Measurements from ENCODE around the gene MDFIC.

Gene MDFIC

DNA sequence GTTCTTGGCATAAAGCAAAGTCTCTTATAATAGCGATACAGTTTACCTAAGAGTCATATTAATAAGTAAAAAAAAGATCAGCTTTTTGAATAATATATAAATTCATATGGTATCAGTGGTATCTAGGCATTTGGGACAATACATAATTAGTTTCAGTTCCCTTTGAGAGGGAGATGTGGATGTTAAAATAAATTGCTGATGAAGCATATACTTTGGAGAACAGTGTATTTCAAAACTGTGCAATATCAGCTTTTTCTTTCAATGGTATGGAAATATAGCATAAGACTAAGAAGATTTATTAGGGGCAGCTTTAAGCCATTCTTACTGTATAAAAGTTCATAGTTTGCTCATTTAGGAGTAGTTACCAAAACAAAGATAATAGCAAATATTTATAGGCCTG, 35.5 kb downstream of the MDFIC start:
- DNase-seq: no peak

- DNase-seq: no peak
Observed at GRCh38 chr7:114959931-114960330, 38.0 kb downstream of the MDFIC start.

- no peak for DNase-seq
Observed at GRCh38 chr7:114962441-114962840, 40.5 kb downstream of the MDFIC start.

DNA sequence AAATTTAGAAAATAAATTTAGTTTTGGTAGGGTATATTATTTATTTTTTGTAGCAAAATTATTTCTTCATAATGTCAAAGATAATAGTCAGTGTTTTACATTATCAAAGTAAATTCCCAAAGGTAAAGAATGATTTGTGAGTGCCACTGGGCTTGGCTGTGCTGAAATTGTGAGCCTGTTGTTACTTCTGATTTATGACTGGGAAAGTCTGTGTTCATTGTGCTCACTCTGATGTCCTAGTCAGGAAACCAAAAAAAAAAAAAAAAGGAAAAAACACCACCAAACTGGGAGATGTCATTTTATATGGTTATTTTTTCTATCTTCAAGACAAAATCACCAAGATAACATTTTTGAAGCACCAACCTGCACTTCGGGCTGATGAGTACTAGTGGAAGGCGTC, 44.3 kb downstream of the MDFIC start:
- no peak for DNase-seq

GRCh38 chr7:114969096-114969495, 47.2 kb downstream of the MDFIC start:
- no peak for DNase-seq

GRCh38 chr7:114970308-114970707, 48.4 kb downstream of the MDFIC start:
- DNase-seq: no peak

DNA sequence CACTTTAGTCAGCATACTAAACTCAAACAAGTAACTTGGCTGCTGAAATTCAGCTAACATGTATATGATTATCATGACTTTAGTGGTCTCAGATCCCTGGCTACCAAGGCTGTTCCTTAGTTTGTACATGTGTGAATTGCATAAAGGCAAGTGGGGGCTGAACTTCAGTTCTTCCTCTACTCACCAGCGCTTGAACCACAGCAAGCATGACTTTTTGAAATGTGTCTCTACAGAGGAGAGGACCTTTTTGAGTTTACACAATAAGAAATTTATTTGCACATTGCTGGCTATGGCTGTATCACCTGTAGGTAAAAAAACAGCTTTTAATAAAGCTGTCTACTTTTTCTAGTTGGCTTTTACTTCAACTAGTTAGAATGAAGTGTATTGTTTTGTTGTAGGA, 48.8 kb downstream of the MDFIC start:
- no peak for DNase-seq

GRCh38 chr7:114972567-114972966, 50.7 kb downstream of the MDFIC start:
- no peak for DNase-seq

GRCh38 chr7:114973147-114973546, 51.3 kb downstream of the MDFIC start:
- DNase-seq: no peak

DNA sequence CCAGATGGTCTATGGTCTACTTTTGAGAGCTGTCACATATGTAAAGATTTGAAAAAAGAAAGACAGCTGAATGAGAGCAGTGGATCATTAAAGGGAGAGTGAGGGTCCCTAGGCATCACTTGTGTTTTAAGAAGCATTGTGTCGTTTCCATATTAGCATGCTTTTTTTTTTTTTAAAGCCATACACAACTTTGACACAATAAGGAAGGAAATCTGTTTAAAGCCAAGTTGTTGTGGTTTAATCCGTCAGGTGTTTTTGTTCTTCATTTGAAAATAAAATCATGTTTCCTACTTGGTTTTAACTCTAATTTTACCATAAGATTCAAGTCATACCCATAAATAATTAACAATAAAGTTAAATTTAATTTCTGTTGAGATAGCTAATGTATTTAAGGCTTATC, 53.5 kb downstream of the MDFIC start:
- DNase-seq: no peak

DNA sequence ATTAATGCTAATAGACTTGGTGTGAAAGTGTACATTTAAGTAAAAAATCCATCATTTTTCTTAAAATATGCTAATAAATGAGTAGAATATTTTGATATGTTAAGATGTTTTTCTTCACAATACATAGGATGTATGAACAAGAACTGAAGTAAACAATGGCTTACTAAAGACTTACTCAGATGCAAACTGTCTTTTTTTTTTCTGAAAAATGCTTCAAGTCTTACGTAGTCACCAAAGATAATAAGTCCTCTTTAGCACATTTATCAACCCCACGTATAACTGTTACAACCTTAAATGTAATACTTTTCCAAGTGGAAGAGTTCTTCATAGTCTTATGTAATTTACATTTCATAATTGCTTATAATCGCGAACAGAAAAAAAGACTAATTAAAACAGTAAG, 54.8 kb downstream of the MDFIC start:
- DNase-seq: no peak

DNA sequence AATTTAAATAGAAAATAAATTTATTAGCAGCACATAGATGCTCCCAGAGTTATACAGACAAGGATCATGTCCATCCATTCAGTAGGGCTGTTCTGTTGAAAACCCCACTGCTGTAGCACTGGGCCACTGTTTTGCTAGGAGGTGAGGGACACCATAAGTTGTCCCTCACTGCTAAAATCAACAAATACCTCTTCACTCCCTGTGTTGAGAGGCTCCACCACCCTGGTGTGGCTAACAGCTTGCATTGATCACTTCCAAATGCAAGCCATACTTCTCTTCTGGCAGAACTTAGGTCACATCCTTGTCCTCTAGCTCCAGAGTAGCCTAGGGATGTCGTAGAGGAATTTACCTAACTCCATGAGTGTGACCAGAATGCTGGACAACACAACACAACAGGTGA, 55.4 kb downstream of the MDFIC start:
- DNase-seq: no peak

- no peak for DNase-seq
Observed at GRCh38 chr7:114979388-114979787, 57.5 kb downstream of the MDFIC start.

DNA sequence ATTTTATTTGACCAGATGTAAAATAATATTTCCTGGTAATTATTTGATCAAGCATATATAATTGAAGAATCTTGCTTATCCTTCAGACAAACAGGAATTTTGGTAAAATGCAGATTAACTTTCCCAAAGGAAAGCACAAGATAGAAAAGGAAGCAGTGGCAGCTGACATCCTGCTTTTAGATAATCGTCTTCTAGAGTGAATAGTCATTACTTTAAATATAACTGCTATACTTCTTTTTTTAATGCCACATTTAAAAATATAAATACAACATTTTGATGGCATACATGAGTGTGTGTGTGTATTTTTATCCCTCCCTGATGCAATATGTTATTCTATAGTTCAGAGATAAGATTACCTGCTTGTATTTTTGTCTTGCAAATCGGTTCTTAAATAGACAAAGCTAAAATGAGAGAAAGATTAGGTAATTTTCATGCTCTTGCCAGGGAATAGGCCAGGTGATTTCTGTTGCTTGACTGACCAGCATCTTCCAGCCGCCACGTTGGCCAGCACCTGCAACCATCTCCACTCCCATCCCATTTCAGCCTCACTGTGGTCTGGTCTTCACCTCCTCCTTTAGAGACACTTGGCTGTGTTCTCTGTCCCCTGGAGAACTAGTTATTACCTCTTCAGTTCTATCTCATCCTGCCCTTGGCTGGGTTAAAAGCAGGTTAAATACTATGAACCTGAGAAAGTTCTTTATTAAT, 58.1 kb downstream of the MDFIC start:
- no peak for DNase-seq

GRCh38 chr7:114981323-114981722, 59.4 kb downstream of the MDFIC start:
- DNase-seq: no peak

DNA sequence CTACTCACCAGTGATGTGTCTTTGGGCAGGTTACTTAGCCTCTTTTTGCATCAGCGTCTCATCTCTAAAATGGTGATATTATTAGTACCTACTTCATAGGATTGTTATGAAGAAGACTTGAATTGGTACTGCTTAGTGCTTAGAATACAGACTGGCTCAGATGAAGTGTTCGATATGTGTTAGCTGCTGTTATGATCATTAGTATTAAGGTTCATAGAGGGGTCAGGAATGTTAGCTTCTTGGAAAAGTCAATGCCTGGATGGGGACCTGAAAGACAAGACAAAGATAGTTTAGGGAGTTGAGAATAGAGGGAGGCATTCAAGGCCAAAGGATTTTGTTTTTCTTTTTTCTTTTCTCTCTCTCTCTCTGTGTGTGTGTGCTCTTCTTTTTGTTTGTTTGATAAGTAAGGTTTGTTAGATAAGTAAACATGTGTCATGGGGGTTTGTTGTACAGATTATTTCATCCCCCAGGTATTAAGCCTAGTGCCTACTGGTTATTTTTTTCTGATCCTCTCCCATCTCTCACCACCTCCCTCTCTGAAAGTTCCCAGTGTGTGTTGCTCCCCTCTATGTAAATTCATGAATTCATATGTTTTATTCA, 63.3 kb downstream of the MDFIC start:
- no peak for DNase-seq

GRCh38 chr7:114986190-114987180, 64.6 kb downstream of the MDFIC start:
- no peak for DNase-seq

DNA sequence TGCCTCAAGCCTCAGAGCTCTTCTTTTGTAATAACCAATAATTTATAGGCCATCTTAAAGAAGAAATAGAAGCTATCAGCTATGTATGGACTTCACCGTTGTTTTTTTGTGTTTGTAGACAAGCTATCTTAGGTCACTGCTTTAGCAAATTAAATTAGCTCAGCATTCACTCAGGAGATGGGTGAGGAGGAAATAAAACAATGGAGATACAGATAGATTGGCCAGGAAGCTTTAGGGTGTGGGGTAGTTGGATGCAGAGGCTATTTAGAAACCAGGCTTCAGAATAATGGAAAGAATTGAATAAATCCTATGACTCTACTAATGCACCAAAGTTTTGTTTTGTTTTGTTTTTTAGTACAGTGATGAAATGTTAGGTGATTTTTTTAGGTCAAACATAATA, 66.1 kb downstream of the MDFIC start:
- no peak for DNase-seq

GRCh38 chr7:114988755-114989375, 67.0 kb downstream of the MDFIC start:
- DNase-seq: no peak

DNA sequence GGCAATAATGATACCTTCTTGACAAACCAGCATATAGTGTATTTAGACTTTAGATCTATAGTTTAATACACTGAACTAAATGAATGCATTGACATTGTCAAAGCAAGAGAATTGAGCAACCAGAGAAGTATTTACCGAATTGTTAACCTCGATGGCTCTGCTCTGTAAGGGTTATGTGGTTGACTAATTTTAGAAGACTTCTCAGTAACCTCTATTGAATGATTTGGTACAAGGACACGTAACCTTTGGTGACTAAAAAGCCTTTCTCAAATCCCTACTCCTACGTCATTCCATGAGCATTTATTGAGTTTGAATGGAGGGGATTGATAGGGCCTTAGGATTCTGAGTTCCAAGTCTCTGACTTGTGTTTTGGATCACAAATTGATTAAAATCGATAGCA, 67.6 kb downstream of the MDFIC start:
- no peak for DNase-seq

- no peak for DNase-seq
Observed at GRCh38 chr7:114997487-114998404, 75.9 kb downstream of the MDFIC start.

- no peak for DNase-seq
Observed at GRCh38 chr7:115004121-115004520, 82.2 kb downstream of the MDFIC start.
